HG02840 (cell line): ENCODE results near the gene VPS8.
"Not testable (repeated sequence)": the region's sequence is repeated elsewhere in the genome, so short reads cannot be mapped to it uniquely, and the experiment has no call there.

Source experiments
- ATAC-seq: cut with Tn5 transposase; IDR thresholded peaks from one replicate; pipeline ENCODE4 v1.9.1; 2021; ENCODE audit warnings: mild to moderate bottlenecking, moderate library complexity, moderate number of reproducible peaks; ENCODE audit not compliant: unreplicated experiment, low FRiP score

Gene VPS8

DNA sequence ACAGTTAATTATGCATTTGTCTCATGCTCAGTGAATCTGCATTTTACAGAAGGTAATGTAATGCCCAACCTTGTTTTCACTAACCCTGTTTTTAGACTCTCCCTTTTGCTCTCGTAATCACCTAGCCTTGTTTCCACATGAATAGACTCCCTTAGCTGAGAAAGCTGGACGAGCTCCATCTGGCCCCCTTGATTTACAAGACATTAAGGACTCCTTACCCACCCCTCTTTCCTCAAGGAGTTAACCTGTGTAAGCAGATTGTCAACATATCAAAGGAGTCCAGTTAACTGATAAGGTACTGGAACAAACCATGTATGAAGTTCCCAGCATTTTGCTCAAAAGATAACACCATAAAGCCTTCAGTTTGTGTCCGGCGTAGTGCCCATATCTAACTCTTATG lies 99.6 kb downstream of the VPS8 start:
- no peak for ATAC-seq

DNA sequence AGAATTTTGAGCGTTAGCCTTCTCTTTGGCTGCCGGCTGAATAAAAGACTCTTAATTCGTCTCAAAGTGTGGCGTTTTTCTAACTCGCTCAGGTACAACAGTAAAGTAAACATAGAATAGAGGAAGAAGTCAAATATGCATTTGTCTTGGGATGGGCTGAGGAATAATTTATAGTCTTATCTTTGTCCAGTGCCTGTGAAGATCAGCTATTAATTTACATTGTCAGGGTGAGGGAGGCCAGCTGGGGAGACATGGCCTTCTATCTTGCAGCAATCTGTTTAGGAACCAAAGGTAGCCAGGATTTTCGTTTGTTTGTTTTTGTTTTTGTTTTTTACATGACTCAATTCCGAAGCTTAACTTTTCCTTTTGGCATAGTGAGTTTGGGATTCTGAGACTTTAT lies 100.2 kb downstream of the VPS8 start:
- ATAC-seq: no peak

DNA sequence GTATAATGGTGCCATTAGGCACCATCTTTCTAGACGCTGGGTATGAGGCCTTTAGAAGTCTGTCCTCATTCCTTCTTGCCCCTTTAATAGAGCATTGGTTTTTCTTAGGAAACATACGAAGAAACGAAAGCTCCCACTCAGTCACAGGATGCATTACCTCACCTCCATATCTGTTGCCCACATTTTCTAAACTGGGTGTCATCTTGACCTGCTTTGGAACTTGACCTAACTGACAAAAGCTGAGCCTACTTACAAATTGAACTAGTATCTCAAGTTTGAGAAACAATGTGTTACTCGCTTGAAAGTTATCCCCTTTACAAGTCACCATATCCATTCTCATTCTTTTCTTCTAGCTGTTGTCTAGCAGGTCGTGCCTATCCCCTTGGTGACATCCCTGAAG lies 102.7 kb downstream of the VPS8 start:
- no peak for ATAC-seq

DNA sequence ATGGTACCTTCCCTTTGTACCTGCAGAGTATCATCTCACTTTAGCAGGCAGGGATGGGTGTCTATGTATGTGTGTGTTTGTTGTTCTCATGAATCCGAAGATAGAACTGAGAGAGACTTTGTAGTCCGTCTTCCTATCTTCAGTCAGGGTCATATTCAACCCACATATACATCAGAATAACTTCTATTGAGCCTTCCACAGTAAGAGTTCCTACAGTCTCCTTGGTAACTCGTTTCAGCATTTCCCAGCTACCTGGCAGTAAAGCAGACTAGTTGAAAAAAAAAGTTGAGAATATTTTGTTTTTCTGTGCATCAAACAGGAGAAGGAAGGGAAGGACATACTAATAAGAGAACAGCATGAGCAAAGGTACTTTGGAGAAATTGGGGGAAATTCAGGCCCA lies 106.8 kb downstream of the VPS8 start:
- ATAC-seq: no peak

DNA sequence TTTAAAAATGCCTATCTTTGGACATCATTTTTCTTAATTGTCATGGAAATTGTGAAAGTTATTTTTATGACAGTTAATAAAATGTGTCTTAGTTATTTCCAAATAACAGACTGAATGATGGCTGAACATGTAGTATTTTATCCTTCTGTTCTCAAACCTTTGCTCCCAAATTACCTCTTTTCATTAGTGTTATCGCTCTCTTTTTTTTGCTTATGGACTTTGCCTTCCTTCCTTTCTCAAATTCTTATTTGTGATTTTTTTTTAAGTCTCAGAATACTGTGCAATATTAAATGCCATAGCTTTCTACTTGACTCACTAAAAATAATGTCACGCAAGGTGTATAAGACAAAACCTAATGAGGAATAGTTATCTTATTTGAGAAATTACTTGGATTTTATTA lies 107.7 kb downstream of the VPS8 start:
- ATAC-seq: no peak

DNA sequence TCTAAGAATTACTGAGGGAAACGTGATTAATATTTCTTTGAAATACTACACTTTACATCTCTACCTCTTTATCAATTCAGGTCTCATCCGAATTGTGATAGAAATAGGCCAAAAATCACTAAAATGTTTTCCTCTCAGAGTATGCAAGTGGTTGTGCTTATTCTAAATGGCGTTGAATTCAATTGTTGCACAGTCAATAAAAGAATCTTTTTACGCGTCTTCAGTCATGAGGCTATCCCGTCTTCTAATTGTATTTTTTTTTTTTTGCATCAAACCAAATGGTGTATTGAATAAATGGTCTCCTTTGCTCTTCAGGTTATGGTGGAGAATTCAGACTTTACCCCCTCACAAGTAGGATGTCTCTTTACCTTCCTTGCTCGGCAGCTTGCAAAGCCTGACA lies 112.6 kb downstream of the VPS8 start:
- ATAC-seq: no peak

DNA sequence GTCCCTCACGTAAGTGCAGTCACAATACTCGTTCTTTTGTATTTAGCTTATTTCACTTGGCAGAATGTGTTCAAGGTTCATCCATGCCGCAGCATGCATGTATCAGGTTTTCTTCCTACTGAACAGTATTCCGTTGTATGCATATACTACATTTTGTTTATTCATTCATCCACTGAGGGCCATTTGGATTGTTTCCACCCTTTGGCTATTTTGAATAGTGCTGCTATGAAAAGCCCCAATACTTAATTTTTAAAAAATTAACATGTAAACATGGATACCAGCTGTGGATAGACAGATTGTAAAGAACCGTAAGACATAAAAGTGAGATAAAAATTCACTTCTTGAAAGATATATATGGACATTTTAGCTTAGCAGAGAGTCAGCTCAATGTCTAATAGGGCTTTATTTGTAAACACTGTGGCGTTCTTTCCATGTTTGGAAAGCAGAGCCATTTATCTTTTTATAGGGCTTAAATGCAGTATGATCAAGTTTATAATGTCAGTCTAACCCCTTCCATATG lies 115.9 kb downstream of the VPS8 start:
- no peak for ATAC-seq

DNA sequence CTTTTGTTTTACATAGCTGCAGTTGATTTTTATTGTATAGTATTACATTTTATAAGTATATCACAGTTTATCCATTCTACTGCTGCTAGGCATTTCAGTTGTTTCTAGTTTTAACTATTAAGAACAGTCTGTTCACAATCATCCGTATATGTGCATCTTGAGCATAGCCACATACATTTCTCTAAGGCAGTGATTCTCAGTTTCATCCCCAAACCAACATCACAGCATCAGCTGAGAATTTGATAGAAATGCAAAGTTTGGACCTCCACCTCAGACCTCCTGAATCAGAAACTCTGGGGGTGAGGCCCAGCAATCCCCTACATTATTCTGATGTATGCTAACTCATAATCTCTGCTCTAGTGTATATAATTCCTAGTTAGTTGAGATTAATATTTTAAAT lies 120.8 kb downstream of the VPS8 start:
- ATAC-seq: no peak

DNA sequence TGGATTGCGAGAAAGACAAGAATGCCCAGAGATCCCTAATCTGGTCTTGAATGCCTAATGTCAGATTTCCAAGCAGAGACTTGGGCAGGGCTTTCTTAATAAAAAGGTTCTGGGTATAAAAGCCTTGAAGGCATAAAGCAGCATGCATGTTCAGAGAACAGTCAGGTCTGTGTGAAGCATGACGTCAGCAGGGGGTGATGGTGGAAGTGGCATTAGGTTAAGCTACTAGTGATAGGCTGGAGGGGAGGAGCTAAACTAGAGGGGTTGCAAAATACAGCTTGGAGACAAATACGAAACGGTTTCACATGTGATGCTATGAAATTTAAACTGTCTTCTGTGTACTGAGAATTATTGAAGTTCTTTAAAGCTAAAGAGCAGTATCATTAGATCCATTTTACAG lies 125.6 kb downstream of the VPS8 start:
- ATAC-seq: no peak

DNA sequence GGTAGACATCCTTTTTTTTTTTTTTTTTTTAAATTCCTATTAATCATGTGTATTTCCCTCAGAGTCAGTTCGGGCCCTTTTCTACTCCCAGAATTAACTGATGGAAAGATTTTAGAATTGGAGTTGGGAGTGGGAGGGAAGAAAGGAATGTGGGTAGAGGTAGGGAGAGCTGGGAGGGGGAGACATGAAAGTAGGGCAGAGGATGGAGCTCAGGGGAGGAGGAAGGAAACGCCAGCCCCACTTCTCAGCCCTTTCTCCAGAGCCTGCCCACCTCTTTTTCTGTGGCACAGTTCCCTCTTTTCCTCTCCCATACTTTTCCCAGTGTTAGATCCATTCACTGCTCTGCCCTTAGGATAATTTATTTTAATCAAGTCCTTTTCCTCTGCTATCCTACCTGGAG lies 129.4 kb downstream of the VPS8 start:
- ATAC-seq: no peak

DNA sequence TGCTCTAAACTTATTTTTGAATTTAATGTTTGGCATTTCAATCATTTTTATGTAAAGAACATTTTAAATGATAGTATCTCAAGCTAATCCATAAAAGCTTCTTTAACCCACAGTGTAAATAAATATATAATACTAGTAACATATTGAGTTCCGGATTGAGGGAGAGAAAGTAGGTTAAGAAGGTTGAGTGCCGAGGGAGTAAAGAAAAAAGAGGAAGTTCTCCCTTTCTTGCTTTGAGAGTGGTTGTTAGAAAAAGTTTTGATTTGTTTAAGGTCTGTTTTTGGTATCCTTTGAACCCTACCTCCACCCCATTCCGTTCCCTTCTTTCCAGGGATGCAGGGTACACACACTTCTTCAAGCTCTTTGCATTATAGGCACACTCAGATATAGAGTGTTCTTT lies 130.8 kb downstream of the VPS8 start:
- ATAC-seq: no peak

DNA sequence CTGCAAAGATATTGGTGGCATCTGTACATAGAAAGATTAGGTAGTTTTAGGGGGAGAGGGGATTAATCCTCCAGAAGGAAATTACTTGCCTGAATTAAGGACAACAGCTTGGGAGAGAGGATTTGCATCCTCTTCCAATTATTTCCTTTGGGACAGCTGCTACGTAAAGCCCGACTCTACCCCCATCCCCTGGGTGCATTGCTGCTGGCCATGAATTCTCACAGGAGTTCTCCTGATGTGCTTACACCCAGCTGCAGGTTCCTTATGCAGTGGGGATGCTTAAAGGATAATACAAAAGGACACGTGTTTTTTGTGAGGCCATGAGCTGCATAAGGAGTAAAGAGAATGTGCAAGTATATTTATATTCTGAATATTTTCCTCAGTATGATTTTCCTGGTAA lies 132.3 kb downstream of the VPS8 start:
- ATAC-seq: no peak

DNA sequence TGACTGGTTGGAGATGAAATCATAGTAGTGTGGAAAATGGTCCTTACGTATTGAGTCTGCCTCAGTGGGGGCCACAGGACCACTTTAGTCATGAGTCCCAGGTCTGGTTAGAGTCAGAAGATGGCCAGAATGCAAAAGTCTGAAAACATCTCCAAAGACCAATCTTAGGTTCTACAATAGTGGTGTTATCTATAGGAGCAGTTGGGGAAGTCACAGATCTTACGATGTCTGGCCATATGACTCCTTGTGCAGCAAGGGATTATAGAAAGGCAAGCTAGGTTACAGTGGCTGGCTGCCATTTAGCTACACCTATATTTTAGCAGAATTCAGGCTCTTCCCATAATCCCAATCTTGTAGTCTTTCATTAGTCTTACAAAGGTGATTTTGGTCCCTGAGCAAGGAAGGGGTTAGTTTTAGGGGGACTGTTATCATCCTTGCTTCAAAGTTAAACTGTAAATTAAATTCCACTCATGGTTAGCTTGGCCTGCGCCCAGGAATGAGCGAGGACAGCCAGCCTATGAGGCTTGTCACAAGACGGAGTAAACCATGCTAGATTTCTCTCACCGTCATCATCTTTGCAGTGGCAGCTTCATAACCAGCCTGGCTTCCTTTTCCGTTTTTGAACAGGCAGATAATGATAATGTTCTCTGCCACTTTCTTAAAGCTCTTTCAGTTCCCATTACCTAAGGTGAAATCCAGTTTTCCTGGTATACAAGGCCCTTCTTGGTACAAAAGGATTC lies 134.1 kb downstream of the VPS8 start:
- no peak for ATAC-seq

DNA sequence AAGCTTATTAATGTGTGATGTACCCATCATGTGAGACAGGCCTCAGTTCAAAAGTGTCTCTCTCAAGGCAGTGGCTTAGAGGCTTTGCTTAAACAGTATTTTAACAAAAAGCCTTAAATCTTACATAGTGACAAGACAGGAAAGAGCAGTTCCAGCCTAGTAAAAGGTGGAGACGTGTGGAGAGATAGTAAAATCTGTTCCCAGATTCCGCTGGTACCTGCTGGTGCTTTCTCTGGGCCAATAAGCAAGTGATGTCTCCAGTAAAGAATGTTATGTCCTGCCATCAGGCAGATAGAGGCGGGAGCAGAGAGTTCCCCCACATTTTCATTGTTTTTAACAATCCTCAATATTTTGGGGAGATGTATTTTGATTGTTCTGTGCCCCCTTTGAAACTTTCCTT lies 135.0 kb downstream of the VPS8 start:
- ATAC-seq: no peak

DNA sequence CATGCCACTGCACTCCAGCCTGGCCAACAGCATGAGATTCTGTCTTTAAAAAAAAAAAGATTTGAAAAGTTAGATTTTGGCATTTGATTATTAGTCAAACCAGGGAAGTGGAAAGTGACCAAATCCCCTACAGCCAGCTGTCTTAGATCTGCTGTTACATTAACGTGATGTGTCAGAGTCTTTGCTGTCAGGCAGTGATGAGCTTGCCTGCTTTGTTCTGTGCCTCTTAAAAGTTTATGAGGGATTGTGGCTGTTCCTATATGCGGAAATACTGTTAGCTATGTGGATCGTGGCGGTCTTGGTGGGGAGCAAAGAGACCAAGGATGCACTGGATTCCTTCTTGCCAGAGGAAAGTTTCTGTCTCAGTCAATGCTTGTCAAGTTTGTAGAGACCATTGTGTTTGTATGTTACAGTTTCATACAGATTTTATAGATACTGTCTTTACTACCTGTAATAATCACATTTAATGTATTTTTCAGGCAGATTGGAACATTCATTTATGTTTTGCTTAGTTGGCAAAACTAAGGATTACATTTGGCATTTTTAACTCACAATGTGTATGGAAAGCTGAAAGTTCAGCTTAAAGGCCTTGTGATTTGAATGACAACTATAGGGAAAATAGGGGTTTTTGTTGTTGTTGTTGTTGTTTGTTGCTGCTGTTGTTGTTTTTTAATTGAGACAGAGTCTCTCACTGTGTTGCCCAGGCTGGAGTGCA lies 137.4 kb downstream of the VPS8 start:
- no peak for ATAC-seq

DNA sequence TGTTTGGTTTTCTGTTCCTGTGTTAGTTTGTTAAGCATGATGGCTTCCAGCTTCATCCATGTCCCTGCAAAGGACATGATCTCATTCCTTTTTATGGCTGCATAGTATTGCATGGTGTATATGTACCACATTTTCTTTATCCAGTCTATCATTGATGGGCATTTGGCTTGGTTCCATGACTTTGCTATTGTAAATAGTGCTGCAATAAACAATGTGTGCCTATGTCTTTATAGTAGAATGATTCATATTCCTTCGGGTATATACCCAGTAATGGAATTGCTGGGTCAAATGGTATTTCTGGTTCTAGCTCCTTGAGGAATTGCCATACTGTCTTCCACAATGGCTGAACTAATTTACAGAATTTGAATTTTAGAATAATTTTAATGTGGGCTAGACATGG lies 138.8 kb downstream of the VPS8 start:
- ATAC-seq: not testable (repeated sequence)

DNA sequence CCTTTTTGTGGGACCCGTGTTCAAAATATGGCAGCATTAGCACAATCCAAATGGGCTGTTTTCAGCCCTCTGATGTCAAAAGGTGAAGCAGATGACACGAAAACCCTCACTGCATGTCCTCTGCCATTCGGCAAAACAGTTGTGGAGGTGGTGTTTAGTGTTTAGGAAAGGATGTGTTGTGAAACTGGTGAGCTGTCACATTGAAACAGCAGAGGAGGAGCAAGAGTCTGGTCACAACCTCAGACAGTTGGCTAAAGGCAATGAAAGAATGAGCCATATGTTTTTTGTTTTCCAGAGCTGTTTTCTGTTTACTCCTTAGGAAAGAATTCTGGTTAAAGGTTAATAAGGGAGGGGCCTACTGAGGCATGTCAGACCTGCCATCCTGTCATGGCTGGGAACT lies 140.7 kb downstream of the VPS8 start:
- no peak for ATAC-seq

DNA sequence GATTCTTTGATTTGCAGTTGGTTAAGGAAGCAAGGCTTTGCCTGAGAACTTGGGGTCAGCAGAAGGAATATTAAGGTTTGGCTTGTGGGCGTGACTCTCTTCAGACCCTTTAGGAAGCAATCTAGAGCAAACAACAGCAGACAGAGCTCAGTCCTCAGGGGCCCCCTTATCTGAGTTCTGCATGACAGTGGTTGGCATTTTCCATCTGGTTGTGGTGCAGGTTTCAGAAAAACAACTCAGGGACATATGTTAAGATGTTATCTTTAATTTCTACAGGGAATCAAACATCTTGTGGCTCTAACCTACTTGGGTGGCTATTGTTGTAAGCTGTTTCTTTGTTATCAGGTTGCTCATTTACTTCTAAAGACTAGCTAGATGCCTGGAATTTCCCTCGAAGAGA lies 141.4 kb downstream of the VPS8 start:
- ATAC-seq: no peak

DNA sequence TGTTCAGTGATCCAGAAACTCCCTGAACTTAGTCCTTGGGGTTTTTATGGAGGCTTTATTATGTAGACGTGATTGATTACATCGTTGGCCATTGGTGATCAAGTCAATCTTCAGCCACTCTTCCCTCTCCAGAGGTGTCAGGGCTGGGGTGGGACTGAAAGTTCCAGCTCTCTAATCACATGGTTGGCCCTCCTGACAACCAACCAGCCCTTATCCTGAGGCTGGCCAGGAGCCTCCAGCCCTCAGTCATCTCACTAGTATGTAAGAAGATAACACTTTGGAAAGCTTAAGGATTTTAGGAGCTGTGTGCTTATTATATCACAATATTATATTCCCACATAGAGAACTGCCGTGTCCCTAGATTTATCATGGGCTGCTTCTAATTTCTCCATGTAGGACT lies 142.3 kb downstream of the VPS8 start:
- ATAC-seq: no peak

DNA sequence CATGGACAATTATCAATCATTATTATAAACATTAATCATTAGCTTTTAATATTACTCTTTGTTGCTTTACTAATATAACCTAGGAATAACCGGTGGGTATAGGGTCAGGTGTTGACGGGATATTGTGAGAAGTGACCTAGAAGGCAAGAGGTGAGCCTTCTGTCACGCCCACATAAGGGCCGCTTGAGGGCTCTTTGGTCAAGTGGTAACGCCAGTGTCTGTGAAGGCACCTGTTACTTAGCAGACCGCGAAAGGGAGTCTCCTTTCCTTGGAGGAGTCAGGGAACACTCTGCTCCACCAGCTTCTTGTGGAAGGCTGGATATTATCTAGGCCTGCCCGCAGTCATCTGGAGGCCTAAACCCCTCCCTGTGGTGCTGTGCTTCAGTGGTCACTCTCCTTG lies 142.9 kb downstream of the VPS8 start:
- not testable (repeated sequence) for ATAC-seq

DNA sequence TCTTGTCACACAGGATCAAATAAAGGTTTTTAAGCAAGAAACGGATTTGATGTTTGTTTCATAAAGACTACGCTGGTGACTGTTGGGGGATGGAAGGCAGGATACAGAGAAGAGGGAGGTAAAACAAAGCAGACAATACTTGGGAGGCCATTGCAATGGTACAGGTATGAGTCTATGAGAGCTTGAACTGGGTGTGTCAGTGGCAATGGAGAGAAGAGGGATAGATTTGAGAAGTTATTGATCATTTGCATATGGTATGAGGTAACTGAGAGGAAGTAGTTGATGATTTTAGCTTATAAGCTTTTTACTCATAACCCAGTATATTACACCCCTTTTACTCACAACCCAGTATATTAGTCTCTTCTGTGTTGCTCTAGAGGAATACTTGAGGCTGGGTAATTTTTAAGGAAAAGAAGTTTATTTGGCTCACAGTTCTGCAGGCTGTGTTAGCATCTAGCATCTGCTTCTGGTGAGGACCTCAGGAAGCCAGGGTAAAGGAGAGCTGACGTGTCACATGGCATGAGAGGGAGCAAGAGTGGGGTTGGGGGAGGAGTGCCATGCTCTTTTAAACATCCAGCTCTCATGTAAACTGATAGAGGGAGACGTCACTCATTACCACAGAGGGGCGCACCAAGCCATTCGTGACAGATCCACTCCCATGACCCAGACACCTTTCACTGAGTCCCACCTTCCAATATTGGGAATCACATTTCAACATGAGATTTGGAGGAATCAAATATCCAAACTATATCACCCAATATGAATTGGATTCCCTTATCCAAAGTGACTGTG lies 153.9 kb downstream of the VPS8 start:
- ATAC-seq: no peak
